ENCODE measurements around the gene SLC25A51.

DNA sequence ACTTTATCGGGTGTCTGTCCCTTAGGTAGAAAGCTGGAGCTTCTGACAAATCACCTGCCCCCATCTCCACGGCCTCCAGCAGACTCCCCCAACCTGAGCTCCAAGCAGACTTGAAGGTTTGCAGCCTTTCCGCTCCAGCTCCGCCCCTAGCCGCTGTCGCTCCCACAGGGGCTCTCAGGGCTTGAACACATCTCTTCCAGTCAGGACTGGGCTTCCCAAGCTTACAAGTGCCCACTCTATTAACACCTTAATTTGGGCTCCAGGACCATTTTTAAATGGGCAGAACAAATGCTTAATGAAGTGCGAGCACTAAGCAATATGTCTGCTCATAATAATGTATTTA, 17.2 kb upstream of the SLC25A51 start:
- TF ChIP-seq FOXP2 (optimal IDR thresholded peaks at IDR 0.05; ENCODE audit: control extremely low read depth, extremely low read length, insufficient read depth) (no peak), EZH2 (IDR thresholded peaks at IDR 0.05) (no peak), POLR2AphosphoS5 (IDR thresholded peaks at IDR 0.05; ENCODE audit: borderline replicate concordance, low read depth, low read length) (no peak)

All from SK-N-MC (cell line).